PC-9 (cell line): ENCODE results near the gene MYCN. TPM values are rescaled to one million over a fixed set of nuclear protein-coding genes. Genes with fewer than 3 reads are reported as not detected.

ENCODE experiments used
- BruUV-seq: library from RNA; stranded (reverse); fragments of 400-500 nt; replicated peaks from 2 replicates; lab custom pipeline; 2021; lab: Mats Ljungman, UMichigan
- CTCF ChIA-PET: fragments of 300-600 bp; sonication (Branson Sonifier 250); formaldehyde crosslinking; loops from one replicate; lab custom pipeline; 2022; ENCODE audit warnings: antibody characterized with exemption; lab: Charles Lee
- POLR2A ChIA-PET: fragments of 300-600 bp; sonication (Branson Sonifier 250); formaldehyde crosslinking; loops from one replicate; lab custom pipeline; 2022; ENCODE audit warnings: antibody characterized with exemption; ENCODE audit not compliant: unreplicated experiment; lab: Charles Lee
- DNase-seq, 2 experiments: peaks; one replicate each; pipeline versions ENCODE4 v3.0.0 to v3.0.0-alpha.2; 2015 to 2022; ENCODE audit warnings: mixed read lengths in 1 of 2
- H2AFZ ChIP-seq: fragments of 200-600 bp; sonication (generic); 2 replicates; pipeline ENCODE4 v1.8.1; 2017; ENCODE audit warnings: antibody characterized with exemption
- H3F3A ChIP-seq: fragments of 200-600 bp; sonication (generic); 2 replicates; pipeline ENCODE4 v1.8.1; 2017; ENCODE audit warnings: antibody characterized with exemption, mild to moderate bottlenecking, low read depth; ENCODE audit not compliant: insufficient read depth
- H3K27ac ChIP-seq: fragments of 200-600 bp; sonication (generic); 2 replicates; pipeline ENCODE4 v1.6.1; 2016; ENCODE audit warnings: mixed run types
- H3K27me3 ChIP-seq: fragments of 200-600 bp; sonication (generic); 2 replicates; pipeline ENCODE4 v1.6.1; 2016; ENCODE audit warnings: low read depth, mixed run types; ENCODE audit not compliant: insufficient read depth
- H3K36me3 ChIP-seq: fragments of 200-600 bp; sonication (generic); 2 replicates; pipeline ENCODE4 v1.6.1; 2016; ENCODE audit warnings: low read depth, mixed run types
- H3K4me1 ChIP-seq: fragments of 200-600 bp; sonication (generic); replicated peaks from 2 replicates; pipeline ENCODE4 v1.6.1; 2016; ENCODE audit warnings: mixed run types; ENCODE audit not compliant: insufficient read depth
- H3K4me2 ChIP-seq: fragments of 200-600 bp; sonication (generic); 2 replicates; pipeline ENCODE4 v1.6.1; 2017; ENCODE audit warnings: mixed run types
- H3K4me3 ChIP-seq: fragments of 200-600 bp; sonication (generic); 2 replicates; pipeline ENCODE4 v1.6.1; 2016; ENCODE audit warnings: mixed run types
- H3K79me2 ChIP-seq: fragments of 200-600 bp; sonication (generic); 2 replicates; pipeline ENCODE4 v1.6.1; 2017; ENCODE audit warnings: low read depth, mixed run types
- H3K9me2 ChIP-seq: fragments of 200-600 bp; sonication (generic); 2 replicates; pipeline ENCODE4 v1.8.1; 2017; ENCODE audit warnings: mild to moderate bottlenecking; ENCODE audit not compliant: insufficient read depth
- H3K9me3 ChIP-seq: fragments of 200-600 bp; sonication (generic); 2 replicates; pipeline ENCODE4 v1.8.1; 2016; ENCODE audit warnings: low read depth; ENCODE audit not compliant: insufficient read depth
- H4K20me1 ChIP-seq: fragments of 200-600 bp; sonication (generic); 2 replicates; pipeline ENCODE4 v1.8.1; 2017; ENCODE audit not compliant: insufficient read depth
- EZH2 ChIP-seq: fragments of 200-600 bp; sonication (generic); IDR thresholded peaks from 2 replicates; pipeline ENCODE4 v1.8.0; 2017; ENCODE audit warnings: antibody characterized with exemption, low read depth
- intact Hi-C: fragments of 100-400 bp; cut with micrococcal nuclease; formaldehyde crosslinking; loops from one replicate; pipeline ENCODE4 v1.10.0; 2022; ENCODE audit not compliant: unreplicated experiment
- total RNA-seq: library from RNA; stranded (reverse); gene quantifications from 2 replicates; pipeline ENCODE4 v1.2.3, GENCODE V29; 2021
- TF ChIP-seq, protein P1 (sequence below): fragments of 200-600 bp; sonication (generic); conservative IDR thresholded peaks from 2 replicates; pipeline ENCODE4 v1.6.1; 2017; ENCODE audit warnings: mixed run types, antibody characterized with exemption, mild to moderate bottlenecking, moderate library complexity

MYCN gene
- total RNA-seq, 1 experiment from 2014 or later = not detected

DNA sequence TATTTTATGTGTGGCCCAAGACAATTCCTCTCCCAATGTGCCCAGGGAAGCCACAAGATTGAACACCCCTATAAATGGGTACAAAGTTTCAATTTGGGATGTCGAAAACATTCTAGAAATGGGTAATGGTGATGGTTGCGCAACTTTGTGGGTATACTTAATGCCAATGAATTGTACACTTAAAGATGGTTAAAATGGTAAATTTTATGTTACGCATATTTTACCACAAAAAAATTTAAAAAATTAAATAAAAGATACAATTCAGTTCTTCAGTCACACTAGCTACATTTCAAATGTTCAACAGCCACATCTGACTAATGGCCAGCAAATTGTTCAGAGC, 34.9 kb downstream of the MYCN start:
- Histone ChIP-seq H3K27ac (no peak overlapping the region), H3K4me1 (no peaks in the 10 kb centered on the region), H4K20me1 (no peaks in the 10 kb centered on the region), H3F3A (no peaks in the 10 kb centered on the region), H3K79me2 (no peaks in the 10 kb centered on the region), H3K9me3 (no peaks in the 10 kb centered on the region), H3K27me3 (peaks cover 39% of the 10 kb centered on the region), H3K9me2 (no peaks in the 10 kb centered on the region), H2AFZ (no peak overlapping the region), H3K4me3 (no peak overlapping the region), H3K4me2 (no peak overlapping the region), H3K36me3 (no peaks in the 10 kb centered on the region)
- CTCF ChIA-PET = no interaction called here
- POLR2A ChIA-PET = no interaction called here
- intact Hi-C loops = no loop called here
- BruUV-seq = no TSS peak
- no peak for TF ChIP-seq EZH2
- TF ChIP-seq, protein P1, sequence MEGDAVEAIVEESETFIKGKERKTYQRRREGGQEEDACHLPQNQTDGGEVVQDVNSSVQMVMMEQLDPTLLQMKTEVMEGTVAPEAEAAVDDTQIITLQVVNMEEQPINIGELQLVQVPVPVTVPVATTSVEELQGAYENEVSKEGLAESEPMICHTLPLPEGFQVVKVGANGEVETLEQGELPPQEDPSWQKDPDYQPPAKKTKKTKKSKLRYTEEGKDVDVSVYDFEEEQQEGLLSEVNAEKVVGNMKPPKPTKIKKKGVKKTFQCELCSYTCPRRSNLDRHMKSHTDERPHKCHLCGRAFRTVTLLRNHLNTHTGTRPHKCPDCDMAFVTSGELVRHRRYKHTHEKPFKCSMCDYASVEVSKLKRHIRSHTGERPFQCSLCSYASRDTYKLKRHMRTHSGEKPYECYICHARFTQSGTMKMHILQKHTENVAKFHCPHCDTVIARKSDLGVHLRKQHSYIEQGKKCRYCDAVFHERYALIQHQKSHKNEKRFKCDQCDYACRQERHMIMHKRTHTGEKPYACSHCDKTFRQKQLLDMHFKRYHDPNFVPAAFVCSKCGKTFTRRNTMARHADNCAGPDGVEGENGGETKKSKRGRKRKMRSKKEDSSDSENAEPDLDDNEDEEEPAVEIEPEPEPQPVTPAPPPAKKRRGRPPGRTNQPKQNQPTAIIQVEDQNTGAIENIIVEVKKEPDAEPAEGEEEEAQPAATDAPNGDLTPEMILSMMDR = no peak
- no peak for DNase-seq

DNA sequence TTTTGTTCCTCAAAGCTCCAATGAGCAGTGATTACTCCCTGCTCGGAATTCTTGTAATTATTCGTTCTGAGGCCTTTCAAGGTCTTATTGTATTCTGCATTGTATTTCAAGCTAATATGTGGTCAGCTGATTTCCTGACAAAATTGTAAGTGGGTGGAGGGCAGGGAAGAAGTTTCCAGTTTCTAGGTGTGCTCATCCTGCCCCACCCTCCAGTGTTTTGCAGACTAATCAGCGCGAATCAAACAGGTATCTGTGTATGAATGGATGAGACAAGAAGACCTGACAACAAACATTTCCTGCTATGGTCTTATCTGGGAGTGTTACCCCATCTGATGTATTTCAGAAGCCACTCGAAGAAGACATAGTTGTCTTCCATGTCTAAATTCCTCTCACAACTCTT, 35.3 kb downstream of the MYCN start:
- intact Hi-C loops = no loop called here
- no peaks in the 10 kb centered on the region for H3K36me3 ChIP-seq
- ChIA-PET POLR2A (no interaction called here), CTCF (no interaction called here)
- TF ChIP-seq EZH2 = no peak
- TF ChIP-seq, protein P1 = no peak
- no peaks in the 10 kb centered on the region for H3K4me1 ChIP-seq
- no peak overlapping the region for H3K4me2 ChIP-seq
- peaks cover 39% of the 10 kb centered on the region for H3K27me3 ChIP-seq
- H4K20me1 ChIP-seq = no peaks in the 10 kb centered on the region
- H3F3A ChIP-seq = no peaks in the 10 kb centered on the region
- no peaks in the 10 kb centered on the region for H3K79me2 ChIP-seq
- no peaks in the 10 kb centered on the region for H3K9me3 ChIP-seq
- no TSS peak for BruUV-seq
- H2AFZ ChIP-seq = no peak overlapping the region
- no peak overlapping the region for H3K4me3 ChIP-seq
- H3K9me2 ChIP-seq = no peaks in the 10 kb centered on the region
- H3K27ac ChIP-seq = no peak overlapping the region
- DNase-seq = no peak

DNA sequence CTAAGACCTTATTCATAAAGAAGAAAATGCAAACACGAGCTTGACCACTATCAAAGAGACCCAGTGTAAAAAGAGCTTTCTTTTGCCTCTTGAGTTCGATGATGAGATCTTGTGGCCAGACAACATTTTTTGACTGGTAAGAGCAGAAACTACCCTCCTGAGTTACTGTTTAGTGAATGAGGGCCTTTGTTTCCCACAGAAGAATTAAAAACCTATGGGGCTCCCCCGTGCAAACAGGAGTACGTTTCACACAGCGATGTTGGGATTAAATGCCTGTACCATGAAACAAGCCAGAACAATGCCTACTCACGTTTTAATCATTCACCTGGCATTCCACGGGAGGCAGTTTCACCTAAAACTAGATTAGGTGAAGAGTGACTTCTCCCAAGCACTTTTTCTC, 36.0 kb downstream of the MYCN start:
- POLR2A ChIA-PET = no interaction called here

More for the DNA sequence above, 36.0 kb downstream of the MYCN start:
- intact Hi-C loops = no loop called here
- H3K9me2 ChIP-seq = no peaks in the 10 kb centered on the region
- no TSS peak for BruUV-seq
- DNase-seq = no peak
- no peak overlapping the region for H3K4me2 ChIP-seq
- no peak overlapping the region for H3K27ac ChIP-seq
- H3K9me3 ChIP-seq = no peaks in the 10 kb centered on the region
- H3F3A ChIP-seq = no peaks in the 10 kb centered on the region
- no peaks in the 10 kb centered on the region for H3K79me2 ChIP-seq
- H3K36me3 ChIP-seq = no peaks in the 10 kb centered on the region
- TF ChIP-seq, protein P1 = no peak
- no peak for TF ChIP-seq EZH2
- no peaks in the 10 kb centered on the region for H4K20me1 ChIP-seq
- no peak overlapping the region for H2AFZ ChIP-seq
- H3K27me3 ChIP-seq = peaks cover 37% of the 10 kb centered on the region
- CTCF ChIA-PET = no interaction called here
- no peaks in the 10 kb centered on the region for H3K4me1 ChIP-seq
- H3K4me3 ChIP-seq = no peak overlapping the region
